Measurements from ENCODE around the gene FAF1.

The FAF1 gene

GRCh38 chr1:50847303-50847702 lies 112.8 kb downstream of the FAF1 start:
- TF ChIP-seq NFIC (IDR thresholded peaks at IDR 0.05) (no peak), TCF12 (IDR thresholded peaks at IDR 0.05; ENCODE audit: low read depth) (no peak), FOXM1 (IDR thresholded peaks at IDR 0.05; ENCODE audit: borderline replicate concordance, low read depth) (no peak), MAX (IDR thresholded peaks at IDR 0.05) (no peak), REST (IDR thresholded peaks at IDR 0.05; ENCODE audit: low read depth) (no peak), ZBTB7A (IDR thresholded peaks at IDR 0.05; ENCODE audit: low read depth) (no peak), YY1 (IDR thresholded peaks at IDR 0.05; ENCODE audit: low read depth) (no peak)

GRCh38 chr1:50846224-50846839 lies 113.7 kb downstream of the FAF1 start:
- TF ChIP-seq FOXM1 (IDR thresholded peaks at IDR 0.05; ENCODE audit: borderline replicate concordance, low read depth) (no peak), ZBTB7A (IDR thresholded peaks at IDR 0.05; ENCODE audit: low read depth) (no peak), EP300 (IDR thresholded peaks at IDR 0.05; ENCODE audit: borderline replicate concordance) (no peak), USF1 (IDR thresholded peaks at IDR 0.05) (no peak)

- TF ChIP-seq RAD21 (IDR thresholded peaks at IDR 0.05; ENCODE audit: low read depth) (no peak), FOXM1 (IDR thresholded peaks at IDR 0.05; ENCODE audit: borderline replicate concordance, low read depth) (no peak), CEBPB (IDR thresholded peaks at IDR 0.05) (no peak), EP300 (IDR thresholded peaks at IDR 0.05; ENCODE audit: borderline replicate concordance) (no peak), MAX (IDR thresholded peaks at IDR 0.05) (no peak), EGR1 (IDR thresholded peaks at IDR 0.05) (no peak), TEAD4 (IDR thresholded peaks at IDR 0.05) (no peak), ZBTB7A (IDR thresholded peaks at IDR 0.05; ENCODE audit: low read depth) (no peak), NFIC (IDR thresholded peaks at IDR 0.05) (no peak), TAF1 (IDR thresholded peaks at IDR 0.05; ENCODE audit: low read depth) (no peak), USF1 (IDR thresholded peaks at IDR 0.05) (no peak), REST (IDR thresholded peaks at IDR 0.05; ENCODE audit: low read depth) (no peak), YY1 (IDR thresholded peaks at IDR 0.05; ENCODE audit: low read depth) (no peak), CREB1 (IDR thresholded peaks at IDR 0.05; ENCODE audit: low read depth) (no peak), TCF12 (IDR thresholded peaks at IDR 0.05; ENCODE audit: low read depth) (no peak)
Observed at GRCh38 chr1:50841791-50842387, 118.2 kb downstream of the FAF1 start.

- TF ChIP-seq TCF12 (IDR thresholded peaks at IDR 0.05; ENCODE audit: low read depth) = no peak
- TF ChIP-seq NFIC (IDR thresholded peaks at IDR 0.05) = no peak
- no peak for TF ChIP-seq RAD21 (IDR thresholded peaks at IDR 0.05; ENCODE audit: low read depth)
- TF ChIP-seq CREB1 (IDR thresholded peaks at IDR 0.05; ENCODE audit: low read depth) = no peak
- no peak for TF ChIP-seq REST (IDR thresholded peaks at IDR 0.05; ENCODE audit: low read depth)
- no peak for TF ChIP-seq USF1 (IDR thresholded peaks at IDR 0.05)
- no peak for TF ChIP-seq YY1 (IDR thresholded peaks at IDR 0.05; ENCODE audit: low read depth)
- TF ChIP-seq EP300 (IDR thresholded peaks at IDR 0.05; ENCODE audit: borderline replicate concordance) = no peak
- no peak for TF ChIP-seq CEBPB (IDR thresholded peaks at IDR 0.05)
- TF ChIP-seq TAF1 (IDR thresholded peaks at IDR 0.05; ENCODE audit: low read depth) = no peak
- no peak for TF ChIP-seq MAX (IDR thresholded peaks at IDR 0.05)
- TF ChIP-seq TEAD4 (IDR thresholded peaks at IDR 0.05) = no peak
- no peak for TF ChIP-seq EGR1 (IDR thresholded peaks at IDR 0.05)
Observed at GRCh38 chr1:50836117-50836516, 124.0 kb downstream of the FAF1 start.
